GM12874 (cell line): ENCODE results near the gene TAF4.

Source experiments
- CTCF ChIP-seq: IDR thresholded peaks from 2 replicates; pipeline ENCODE4 v1.5.1; 2011; ENCODE audit warnings: low read depth, mild to moderate bottlenecking, control low read depth, low read length, moderate library complexity; ENCODE audit not compliant: insufficient read depth

TAF4 gene

GRCh38 chr20:62063981-62064769 lies 1.5 kb downstream of the TAF4 start:
- no peak for TF ChIP-seq CTCF

DNA sequence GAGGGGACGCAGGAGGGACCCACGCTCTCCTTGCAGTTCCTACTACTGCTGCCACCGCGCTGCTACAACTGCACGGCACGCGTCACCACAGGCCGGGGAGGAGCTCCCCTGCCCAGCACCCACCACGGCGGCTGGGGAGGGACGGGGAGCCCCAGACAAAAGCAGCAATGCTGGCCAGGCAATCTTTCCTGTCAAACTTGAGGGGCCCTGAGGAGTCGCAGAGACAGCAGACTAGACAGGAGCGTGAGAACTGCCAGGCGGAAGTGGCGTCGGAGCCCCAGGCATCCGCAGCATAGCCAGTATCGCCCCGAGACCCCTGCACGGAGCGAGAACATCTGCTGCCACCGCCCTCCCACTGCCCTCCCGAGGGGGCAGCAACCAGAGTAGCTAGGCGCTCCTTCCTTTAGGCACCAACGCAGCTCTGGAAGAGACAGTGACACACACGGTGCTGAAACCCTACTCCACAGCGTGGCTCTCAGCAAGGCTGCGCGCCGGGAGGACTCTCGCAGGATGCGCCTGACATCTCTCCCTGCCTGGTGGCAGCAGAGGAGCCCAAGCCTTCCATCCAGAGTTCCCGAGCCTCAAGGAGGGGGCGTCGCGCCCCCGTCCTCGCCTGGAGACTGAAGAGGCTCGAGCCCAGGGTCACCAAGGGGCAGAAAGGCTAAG lies 2.2 kb downstream of the TAF4 start:
- TF ChIP-seq CTCF = no peak

DNA sequence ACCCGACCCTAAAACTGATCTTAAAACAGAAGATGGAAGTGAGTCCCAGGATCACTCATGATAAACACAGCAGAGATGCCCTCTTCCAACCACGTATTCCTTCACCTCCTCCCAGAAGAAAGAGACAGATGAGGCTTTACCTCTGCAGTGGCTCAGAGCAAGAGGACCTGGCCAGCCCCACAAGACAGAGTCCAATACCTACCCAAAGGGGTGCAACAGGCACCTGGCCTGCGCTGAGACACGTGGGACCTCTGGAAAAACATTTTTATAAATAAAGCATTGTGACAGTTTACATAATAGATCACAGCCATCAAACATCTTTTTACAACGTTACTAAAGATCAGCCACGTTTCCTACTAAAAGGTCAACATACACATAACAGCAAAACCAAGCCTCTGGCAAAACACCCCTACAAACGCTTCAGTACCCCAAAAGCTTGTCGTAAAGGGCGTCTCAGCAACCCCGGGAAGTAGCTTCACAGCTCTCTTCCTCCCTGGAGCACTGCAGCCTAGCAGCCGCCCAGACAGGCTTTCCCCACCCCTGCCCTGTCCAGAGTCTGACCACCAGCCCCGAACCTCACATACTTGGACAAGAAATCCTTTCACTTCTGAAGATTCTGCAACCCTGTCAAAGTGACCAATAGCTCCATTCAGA lies 2.9 kb downstream of the TAF4 start:
- TF ChIP-seq CTCF = no peak

- TF ChIP-seq CTCF = no peak
Observed at GRCh38 chr20:62061851-62062423, 3.7 kb downstream of the TAF4 start.

DNA sequence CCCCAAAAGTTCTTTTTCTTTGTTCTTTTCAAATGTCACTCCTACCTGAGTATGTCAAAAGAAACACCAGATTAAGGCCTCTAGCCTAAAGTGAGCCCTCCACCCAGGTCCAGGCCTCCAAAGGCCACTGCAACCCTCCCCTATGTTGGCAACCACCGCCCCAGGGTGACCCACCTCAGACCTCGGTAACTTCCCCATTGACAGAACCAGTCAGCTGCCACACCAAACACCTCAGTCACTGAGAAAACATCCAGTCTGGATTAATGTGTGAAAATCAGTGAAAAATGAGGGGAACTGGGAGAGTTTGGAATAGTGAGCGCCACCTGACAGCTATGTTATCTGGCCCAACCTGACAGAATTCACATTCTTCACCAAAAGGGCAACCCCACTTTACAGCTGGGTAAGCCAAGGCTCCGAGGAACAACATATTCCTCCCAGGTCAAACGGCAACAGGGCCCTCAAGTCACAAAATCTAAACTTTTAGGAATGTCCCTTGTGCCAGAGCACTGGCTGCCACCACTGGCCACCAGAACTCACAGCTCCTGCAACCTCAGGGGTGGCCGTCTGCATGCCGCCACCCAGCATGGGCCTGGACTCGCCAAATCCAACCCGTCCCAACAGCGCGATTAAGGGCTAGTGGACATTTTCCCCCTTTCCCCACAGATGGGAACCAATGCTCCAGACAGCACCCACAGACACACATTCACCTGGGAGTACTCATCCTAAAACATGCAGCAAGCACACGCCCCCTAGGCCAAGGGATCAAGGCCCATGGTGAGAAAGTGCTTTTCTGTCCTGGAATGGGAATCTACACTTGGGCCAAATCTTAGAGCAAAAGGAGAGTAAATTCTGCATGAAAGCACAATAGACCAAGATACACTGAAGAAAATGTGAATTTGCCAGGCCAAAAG lies 4.8 kb downstream of the TAF4 start:
- TF ChIP-seq CTCF = no peak

- TF ChIP-seq CTCF = no peak
Observed at GRCh38 chr20:62059920-62060630, 5.6 kb downstream of the TAF4 start.
